ENCODE data around the gene COX8A. TPM values are rescaled to one million over a fixed set of nuclear protein-coding genes. Genes with fewer than 3 reads are reported as not detected.

COX8A gene
- total RNA-seq, 1 donor from 2014 or later = 265 TPM

DNA sequence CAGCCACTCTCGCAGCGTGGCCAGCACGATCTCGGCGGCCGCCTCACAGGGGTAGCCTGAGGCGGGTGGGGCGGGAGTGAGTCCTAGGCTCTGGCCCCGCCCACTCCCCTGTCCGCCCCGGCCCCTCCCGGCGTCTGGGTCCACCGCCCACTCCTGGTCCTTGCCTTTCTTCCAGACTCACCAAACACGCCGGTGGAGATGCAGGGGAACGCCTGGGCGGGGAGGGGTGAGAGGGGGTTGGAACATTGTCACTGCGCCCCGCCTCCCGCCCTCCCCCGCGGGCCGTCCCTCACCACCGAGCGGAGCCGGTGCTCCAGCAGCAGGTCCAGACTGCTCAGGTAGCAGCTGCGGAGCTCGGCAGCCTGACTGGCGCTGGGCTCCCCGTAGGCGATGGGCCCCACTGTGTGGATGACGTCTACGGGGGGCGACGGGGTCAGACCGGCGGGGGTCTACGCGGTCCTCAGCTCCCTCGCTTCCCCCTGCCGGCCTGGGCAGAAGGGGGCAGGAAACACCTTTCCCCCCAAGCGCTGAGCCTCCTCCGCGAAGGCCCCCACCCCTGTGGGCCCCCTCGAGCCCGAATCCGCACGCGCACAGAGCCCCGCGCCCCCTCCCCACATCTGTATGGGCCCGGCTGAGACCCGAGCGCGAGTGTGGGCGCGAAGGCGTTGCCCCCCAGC lies 25.1 kb downstream of the COX8A start:
- Mint-ChIP-seq H3K9me3 (ENCODE audit: unreplicated experiment) (no peaks in the 10 kb centered on the region), H3K27ac (ENCODE audit: unreplicated experiment) (no peak overlapping the region), H3K4me3 (ENCODE audit: unreplicated experiment) (no peak overlapping the region), H3K36me3 (ENCODE audit: unreplicated experiment) (peaks cover 4% of the 10 kb centered on the region), H3K4me1 (ENCODE audit: unreplicated experiment) (peaks cover 18% of the 10 kb centered on the region), H3K27me3 (ENCODE audit: unreplicated experiment) (no peaks in the 10 kb centered on the region)
- no peak for DNase-seq (ENCODE audit: extremely low spot score, unreplicated experiment)
- TF ChIP-seq, protein P1, sequence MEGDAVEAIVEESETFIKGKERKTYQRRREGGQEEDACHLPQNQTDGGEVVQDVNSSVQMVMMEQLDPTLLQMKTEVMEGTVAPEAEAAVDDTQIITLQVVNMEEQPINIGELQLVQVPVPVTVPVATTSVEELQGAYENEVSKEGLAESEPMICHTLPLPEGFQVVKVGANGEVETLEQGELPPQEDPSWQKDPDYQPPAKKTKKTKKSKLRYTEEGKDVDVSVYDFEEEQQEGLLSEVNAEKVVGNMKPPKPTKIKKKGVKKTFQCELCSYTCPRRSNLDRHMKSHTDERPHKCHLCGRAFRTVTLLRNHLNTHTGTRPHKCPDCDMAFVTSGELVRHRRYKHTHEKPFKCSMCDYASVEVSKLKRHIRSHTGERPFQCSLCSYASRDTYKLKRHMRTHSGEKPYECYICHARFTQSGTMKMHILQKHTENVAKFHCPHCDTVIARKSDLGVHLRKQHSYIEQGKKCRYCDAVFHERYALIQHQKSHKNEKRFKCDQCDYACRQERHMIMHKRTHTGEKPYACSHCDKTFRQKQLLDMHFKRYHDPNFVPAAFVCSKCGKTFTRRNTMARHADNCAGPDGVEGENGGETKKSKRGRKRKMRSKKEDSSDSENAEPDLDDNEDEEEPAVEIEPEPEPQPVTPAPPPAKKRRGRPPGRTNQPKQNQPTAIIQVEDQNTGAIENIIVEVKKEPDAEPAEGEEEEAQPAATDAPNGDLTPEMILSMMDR (IDR thresholded peaks at IDR 0.05) = no peak

GRCh38 chr11:64000026-64000739 lies 25.8 kb downstream of the COX8A start:
- TF ChIP-seq, protein P1 (IDR thresholded peaks at IDR 0.05) = peak; percentile 80
- peak overlapping the region; percentile 32 for H3K4me3 Mint-ChIP-seq (ENCODE audit: unreplicated experiment)

GRCh38 chr11:64000740-64001483 lies 26.5 kb downstream of the COX8A start:
- H3K27me3 Mint-ChIP-seq (ENCODE audit: unreplicated experiment) = no peaks in the 10 kb centered on the region
- TF ChIP-seq, protein P1 (IDR thresholded peaks at IDR 0.05) = no peak
- H3K9me3 Mint-ChIP-seq (ENCODE audit: unreplicated experiment) = no peaks in the 10 kb centered on the region
- H3K27ac Mint-ChIP-seq (ENCODE audit: unreplicated experiment) = no peak overlapping the region
- DNase-seq (ENCODE audit: extremely low spot score, unreplicated experiment) = no peak
- no peak overlapping the region for H3K4me3 Mint-ChIP-seq (ENCODE audit: unreplicated experiment)
- peaks cover 18% of the 10 kb centered on the region for H3K4me1 Mint-ChIP-seq (ENCODE audit: unreplicated experiment)
- H3K36me3 Mint-ChIP-seq (ENCODE audit: unreplicated experiment) = peaks cover 4% of the 10 kb centered on the region

More at GRCh38 chr11:64000026-64000739, 25.8 kb downstream of the COX8A start:
- DNase-seq (ENCODE audit: extremely low spot score, unreplicated experiment) = peak; percentile 91
- Mint-ChIP-seq H3K9me3 (ENCODE audit: unreplicated experiment) (no peaks in the 10 kb centered on the region), H3K4me1 (ENCODE audit: unreplicated experiment) (peaks cover 18% of the 10 kb centered on the region), H3K27ac (ENCODE audit: unreplicated experiment) (no peak overlapping the region), H3K27me3 (ENCODE audit: unreplicated experiment) (no peaks in the 10 kb centered on the region), H3K36me3 (ENCODE audit: unreplicated experiment) (peaks cover 4% of the 10 kb centered on the region)

GRCh38 chr11:64001484-64002420 lies 27.3 kb downstream of the COX8A start:
- no peak for DNase-seq (ENCODE audit: extremely low spot score, unreplicated experiment)
- Mint-ChIP-seq H3K9me3 (ENCODE audit: unreplicated experiment) (no peaks in the 10 kb centered on the region), H3K4me3 (ENCODE audit: unreplicated experiment) (no peak overlapping the region), H3K36me3 (ENCODE audit: unreplicated experiment) (peaks cover 4% of the 10 kb centered on the region), H3K27me3 (ENCODE audit: unreplicated experiment) (no peaks in the 10 kb centered on the region), H3K27ac (ENCODE audit: unreplicated experiment) (no peak overlapping the region), H3K4me1 (ENCODE audit: unreplicated experiment) (peaks cover 22% of the 10 kb centered on the region)
- TF ChIP-seq, protein P1 (IDR thresholded peaks at IDR 0.05) = no peak
